ENCODE data around the gene UCP3. TPM values are rescaled to one million over a fixed set of nuclear protein-coding genes. Genes with fewer than 3 reads are reported as not detected.

The UCP3 gene
- total RNA-seq, 1 donor from 2014 or later = 1.8 TPM

DNA sequence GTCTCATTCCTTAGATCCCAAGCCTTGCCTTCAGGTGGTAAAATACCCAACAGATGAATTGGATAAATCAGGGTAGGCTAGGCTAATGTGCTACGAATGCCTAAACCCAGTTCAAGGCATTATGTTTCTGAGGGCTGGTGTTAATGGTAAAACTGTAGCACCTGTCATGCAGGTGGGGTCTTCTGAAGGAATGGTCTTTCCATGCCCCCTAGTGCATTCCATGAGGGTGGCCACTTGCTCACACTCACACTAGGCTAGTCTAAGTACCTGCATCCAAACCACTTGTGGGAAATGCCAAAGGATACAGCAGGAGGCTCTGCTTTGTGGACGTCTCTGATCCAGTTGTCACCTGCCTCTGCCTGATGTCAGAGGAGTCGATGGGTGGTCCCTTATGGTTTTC lies 24.2 kb upstream of the UCP3 start:
- DNase-seq (ENCODE audit: extremely low spot score, unreplicated experiment) = no peak
- Mint-ChIP-seq H3K9me3 (ENCODE audit: unreplicated experiment) (no peaks in the 10 kb centered on the region), H3K4me1 (ENCODE audit: unreplicated experiment) (peaks cover 4% of the 10 kb centered on the region), H3K27me3 (ENCODE audit: unreplicated experiment) (no peaks in the 10 kb centered on the region), H3K27ac (ENCODE audit: unreplicated experiment) (no peak overlapping the region), H3K4me3 (ENCODE audit: unreplicated experiment) (no peak overlapping the region), H3K36me3 (ENCODE audit: unreplicated experiment) (peaks cover 41% of the 10 kb centered on the region)
- TF ChIP-seq, protein P1, sequence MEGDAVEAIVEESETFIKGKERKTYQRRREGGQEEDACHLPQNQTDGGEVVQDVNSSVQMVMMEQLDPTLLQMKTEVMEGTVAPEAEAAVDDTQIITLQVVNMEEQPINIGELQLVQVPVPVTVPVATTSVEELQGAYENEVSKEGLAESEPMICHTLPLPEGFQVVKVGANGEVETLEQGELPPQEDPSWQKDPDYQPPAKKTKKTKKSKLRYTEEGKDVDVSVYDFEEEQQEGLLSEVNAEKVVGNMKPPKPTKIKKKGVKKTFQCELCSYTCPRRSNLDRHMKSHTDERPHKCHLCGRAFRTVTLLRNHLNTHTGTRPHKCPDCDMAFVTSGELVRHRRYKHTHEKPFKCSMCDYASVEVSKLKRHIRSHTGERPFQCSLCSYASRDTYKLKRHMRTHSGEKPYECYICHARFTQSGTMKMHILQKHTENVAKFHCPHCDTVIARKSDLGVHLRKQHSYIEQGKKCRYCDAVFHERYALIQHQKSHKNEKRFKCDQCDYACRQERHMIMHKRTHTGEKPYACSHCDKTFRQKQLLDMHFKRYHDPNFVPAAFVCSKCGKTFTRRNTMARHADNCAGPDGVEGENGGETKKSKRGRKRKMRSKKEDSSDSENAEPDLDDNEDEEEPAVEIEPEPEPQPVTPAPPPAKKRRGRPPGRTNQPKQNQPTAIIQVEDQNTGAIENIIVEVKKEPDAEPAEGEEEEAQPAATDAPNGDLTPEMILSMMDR (IDR thresholded peaks at IDR 0.05) = no peak

DNA sequence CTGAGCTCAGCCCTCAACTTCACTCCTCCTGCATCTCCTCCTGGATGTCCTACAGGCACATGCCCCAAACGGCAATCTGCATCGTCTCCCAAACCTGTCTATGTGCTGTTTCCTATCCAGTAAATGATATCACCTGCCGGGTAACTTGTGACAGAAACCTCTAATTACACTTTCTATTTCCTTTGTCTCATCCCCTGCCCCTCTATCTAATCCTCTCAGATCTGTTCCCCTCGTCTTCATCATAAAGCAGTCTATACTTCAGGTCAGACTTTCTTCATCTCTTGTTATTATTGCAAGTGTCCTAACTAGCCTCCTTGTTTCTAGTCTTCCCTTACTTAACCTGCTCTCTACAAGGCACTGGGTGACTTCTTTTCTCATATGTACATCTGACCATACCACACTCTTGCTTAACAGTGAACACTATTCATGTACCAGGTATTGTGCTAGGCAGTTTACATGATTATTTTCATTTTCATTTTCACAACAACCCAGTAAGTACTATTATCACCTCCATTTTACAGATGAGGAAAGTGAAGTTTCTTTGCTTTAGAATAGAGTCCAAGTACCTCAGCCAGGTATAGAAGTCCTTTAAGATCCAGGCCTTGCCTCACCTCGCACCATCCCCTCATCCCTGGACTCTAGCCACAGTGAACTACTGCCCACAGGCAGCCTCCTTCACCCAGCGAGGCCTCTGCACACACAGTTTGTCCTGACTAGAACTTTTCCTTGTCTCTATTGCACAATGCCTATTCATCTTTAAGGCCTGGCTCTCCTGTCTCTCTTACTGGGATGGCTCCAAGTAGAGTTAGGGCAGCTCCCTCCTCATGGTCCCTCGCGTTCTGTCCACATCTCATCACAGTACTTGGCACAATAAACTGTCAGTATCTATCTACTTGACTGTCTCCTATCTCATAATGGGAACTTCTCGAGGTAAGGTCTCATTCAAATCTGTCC lies 22.1 kb upstream of the UCP3 start:
- H3K4me1 Mint-ChIP-seq (ENCODE audit: unreplicated experiment) = peaks cover 16% of the 10 kb centered on the region
- no peak overlapping the region for H3K27ac Mint-ChIP-seq (ENCODE audit: unreplicated experiment)
- no peaks in the 10 kb centered on the region for H3K27me3 Mint-ChIP-seq (ENCODE audit: unreplicated experiment)
- peaks cover 23% of the 10 kb centered on the region for H3K36me3 Mint-ChIP-seq (ENCODE audit: unreplicated experiment)
- DNase-seq (ENCODE audit: extremely low spot score, unreplicated experiment) = no peak
- H3K4me3 Mint-ChIP-seq (ENCODE audit: unreplicated experiment) = no peak overlapping the region
- no peaks in the 10 kb centered on the region for H3K9me3 Mint-ChIP-seq (ENCODE audit: unreplicated experiment)
- TF ChIP-seq, protein P1 (IDR thresholded peaks at IDR 0.05) = no peak

DNA sequence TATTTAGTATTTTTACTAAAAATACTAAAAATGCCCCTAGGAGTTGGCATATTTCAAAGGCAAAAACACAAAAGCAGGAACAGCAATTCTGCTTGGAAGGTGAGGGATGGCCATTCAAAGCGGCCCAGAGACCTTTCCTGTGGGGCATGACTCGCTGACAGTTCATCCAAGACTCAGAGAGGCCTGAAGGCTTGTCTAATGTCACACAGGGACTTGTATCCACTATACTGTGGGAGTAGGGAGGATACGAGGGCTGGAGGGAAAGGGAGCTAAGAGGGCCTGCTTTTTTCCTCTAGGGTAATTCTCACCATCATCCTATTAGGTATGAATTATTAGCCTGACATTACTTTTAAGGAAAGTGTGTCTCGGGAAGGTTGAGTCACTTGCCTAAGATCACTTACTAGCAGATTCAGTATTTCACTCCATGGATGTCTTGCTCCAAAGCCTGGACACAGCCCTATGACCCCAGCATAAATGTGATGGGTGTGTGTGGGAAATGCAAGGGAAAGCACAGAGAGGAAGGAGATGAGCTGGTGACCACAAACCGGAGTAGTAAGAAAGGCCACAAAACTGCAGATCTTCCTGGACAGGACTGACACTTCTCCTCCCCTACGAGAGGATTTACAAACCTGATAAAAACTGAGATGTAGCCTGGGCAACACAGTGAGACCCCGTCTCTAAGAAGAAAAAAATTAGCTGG lies 16.7 kb upstream of the UCP3 start:
- peaks cover 30% of the 10 kb centered on the region for H3K4me1 Mint-ChIP-seq (ENCODE audit: unreplicated experiment)
- H3K4me3 Mint-ChIP-seq (ENCODE audit: unreplicated experiment) = no peak overlapping the region
- TF ChIP-seq, protein P1 (IDR thresholded peaks at IDR 0.05) = no peak
- no peaks in the 10 kb centered on the region for H3K9me3 Mint-ChIP-seq (ENCODE audit: unreplicated experiment)
- no peak overlapping the region for H3K27ac Mint-ChIP-seq (ENCODE audit: unreplicated experiment)
- no peak for DNase-seq (ENCODE audit: extremely low spot score, unreplicated experiment)
- H3K36me3 Mint-ChIP-seq (ENCODE audit: unreplicated experiment) = peaks cover 12% of the 10 kb centered on the region
- H3K27me3 Mint-ChIP-seq (ENCODE audit: unreplicated experiment) = no peaks in the 10 kb centered on the region

DNA sequence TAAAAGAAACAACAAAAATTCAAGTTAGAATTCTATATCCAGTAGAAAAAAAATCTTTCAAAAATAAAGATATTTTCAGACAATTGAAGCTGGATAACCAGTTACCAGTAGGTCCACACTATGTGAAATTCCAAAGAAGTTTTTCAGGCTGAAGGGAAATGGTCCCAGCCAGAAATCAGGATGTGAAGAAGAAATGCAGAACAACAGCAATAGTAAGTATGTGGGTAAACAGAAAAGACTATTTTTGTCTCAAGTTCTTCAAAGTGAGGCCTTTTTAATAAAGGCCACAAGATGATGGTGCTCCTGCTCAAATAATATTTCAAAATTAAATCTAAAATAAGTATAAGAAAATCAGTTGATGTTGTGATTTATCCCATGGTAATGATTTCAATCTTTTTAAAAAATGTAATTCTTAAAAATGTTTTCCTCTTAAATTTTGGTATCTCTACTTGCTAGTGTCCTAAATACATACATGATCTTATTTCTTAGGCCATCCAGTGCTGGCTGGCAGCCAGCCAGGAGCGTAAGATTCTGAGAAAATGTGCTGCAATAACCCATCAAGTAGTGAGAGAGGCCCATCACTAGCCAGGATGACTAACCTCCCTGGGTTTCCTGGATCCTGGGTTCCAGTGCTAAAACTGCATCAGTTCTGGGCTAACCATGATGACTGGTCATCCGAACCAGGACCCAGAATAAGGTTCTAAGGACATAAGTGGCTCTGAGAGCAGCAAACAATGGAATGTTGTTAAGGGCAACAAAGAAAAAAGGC lies 15.6 kb upstream of the UCP3 start:
- Mint-ChIP-seq H3K4me1 (ENCODE audit: unreplicated experiment) (peaks cover 33% of the 10 kb centered on the region), H3K9me3 (ENCODE audit: unreplicated experiment) (no peaks in the 10 kb centered on the region), H3K27ac (ENCODE audit: unreplicated experiment) (peak overlapping the region; percentile 69), H3K36me3 (ENCODE audit: unreplicated experiment) (peaks cover 12% of the 10 kb centered on the region), H3K4me3 (ENCODE audit: unreplicated experiment) (no peak overlapping the region), H3K27me3 (ENCODE audit: unreplicated experiment) (no peaks in the 10 kb centered on the region)
- no peak for DNase-seq (ENCODE audit: extremely low spot score, unreplicated experiment)
- TF ChIP-seq, protein P1 (IDR thresholded peaks at IDR 0.05) = no peak

Data from osteocyte (in vitro differentiated cells).